IMR-90 (cell line): ENCODE data around the gene SH3BP4.

Source experiments
- BHLHE40 ChIP-seq: fragments of 150-350 bp; IDR thresholded peaks from 2 replicates; pipeline ENCODE4 v1.6.1; 2016; ENCODE audit warnings: mild to moderate bottlenecking, low read depth, low read length
- CEBPB ChIP-seq: IDR thresholded peaks from 2 replicates; pipeline ENCODE4 v1.6.1; 2012; ENCODE audit warnings: low read depth, low read length, improper control_type of control experiment
- MXI1 ChIP-seq: IDR thresholded peaks from 2 replicates; pipeline ENCODE4 v1.6.1; 2012; ENCODE audit warnings: low read depth, mild to moderate bottlenecking, low read length, moderate library complexity, borderline replicate concordance
- POLR2A ChIP-seq: IDR thresholded peaks from 2 replicates; pipeline ENCODE4 v1.6.1; 2012; ENCODE audit warnings: mild to moderate bottlenecking, low read depth, low read length
- RAD21 ChIP-seq: IDR thresholded peaks from 2 replicates; pipeline ENCODE4 v1.6.1; 2012; ENCODE audit warnings: low read length, improper control_type of control experiment
- RFX5 ChIP-seq: IDR thresholded peaks from 2 replicates; pipeline ENCODE4 v1.8.0; 2012; ENCODE audit warnings: low read depth, mild to moderate bottlenecking, low read length, moderate library complexity
- SMC3 ChIP-seq: fragments of 150-350 bp; IDR thresholded peaks from 2 replicates; pipeline ENCODE4 v1.6.1; 2016; ENCODE audit warnings: low read depth, mild to moderate bottlenecking, antibody characterized with exemption, low read length, moderate library complexity
- TF ChIP-seq, protein P1 (sequence below): conservative IDR thresholded peaks from 2 replicates; pipeline ENCODE4 v1.5.1; 2012; ENCODE audit warnings: mild to moderate bottlenecking, low read depth, low read length, improper control_type of control experiment
- TF ChIP-seq, protein P2 (sequence below): fragments of 150-350 bp; IDR thresholded peaks from 2 replicates; pipeline ENCODE4 v1.6.1; 2016; ENCODE audit warnings: low read depth, mild to moderate bottlenecking, low read length, moderate library complexity, borderline replicate concordance
- TF ChIP-seq, protein P3 (sequence below): fragments of 150-350 bp; IDR thresholded peaks from 2 replicates; pipeline ENCODE4 v1.6.1; 2017; ENCODE audit warnings: mild to moderate bottlenecking, antibody characterized with exemption, low read length, low read depth

DNA sequence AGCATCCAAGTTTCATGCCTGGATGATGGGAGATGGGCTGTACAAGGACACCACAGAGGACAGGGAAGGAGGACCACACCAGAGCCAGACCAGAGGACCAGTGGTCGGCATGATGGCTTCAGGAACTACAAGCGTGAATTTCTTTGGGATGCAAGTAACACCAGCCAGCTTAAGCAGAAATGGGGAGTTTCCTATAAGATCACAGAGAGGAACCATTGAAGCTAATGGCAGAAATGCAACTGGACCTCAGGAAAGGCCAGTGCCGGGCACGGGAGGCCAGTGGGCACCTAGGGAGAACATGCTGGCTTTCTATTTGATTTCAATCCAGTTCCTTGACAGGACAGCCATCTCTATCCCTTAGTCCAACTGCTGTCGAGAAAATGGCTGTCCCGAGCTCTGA, 145.4 kb downstream of the SH3BP4 start:
- TF ChIP-seq, protein P1, sequence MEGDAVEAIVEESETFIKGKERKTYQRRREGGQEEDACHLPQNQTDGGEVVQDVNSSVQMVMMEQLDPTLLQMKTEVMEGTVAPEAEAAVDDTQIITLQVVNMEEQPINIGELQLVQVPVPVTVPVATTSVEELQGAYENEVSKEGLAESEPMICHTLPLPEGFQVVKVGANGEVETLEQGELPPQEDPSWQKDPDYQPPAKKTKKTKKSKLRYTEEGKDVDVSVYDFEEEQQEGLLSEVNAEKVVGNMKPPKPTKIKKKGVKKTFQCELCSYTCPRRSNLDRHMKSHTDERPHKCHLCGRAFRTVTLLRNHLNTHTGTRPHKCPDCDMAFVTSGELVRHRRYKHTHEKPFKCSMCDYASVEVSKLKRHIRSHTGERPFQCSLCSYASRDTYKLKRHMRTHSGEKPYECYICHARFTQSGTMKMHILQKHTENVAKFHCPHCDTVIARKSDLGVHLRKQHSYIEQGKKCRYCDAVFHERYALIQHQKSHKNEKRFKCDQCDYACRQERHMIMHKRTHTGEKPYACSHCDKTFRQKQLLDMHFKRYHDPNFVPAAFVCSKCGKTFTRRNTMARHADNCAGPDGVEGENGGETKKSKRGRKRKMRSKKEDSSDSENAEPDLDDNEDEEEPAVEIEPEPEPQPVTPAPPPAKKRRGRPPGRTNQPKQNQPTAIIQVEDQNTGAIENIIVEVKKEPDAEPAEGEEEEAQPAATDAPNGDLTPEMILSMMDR, result no peak
- TF ChIP-seq BHLHE40, result no peak
- TF ChIP-seq POLR2A, result no peak
- no peak for TF ChIP-seq RAD21
- no peak for TF ChIP-seq SMC3
- TF ChIP-seq CEBPB, result no peak
- TF ChIP-seq, protein P2, sequence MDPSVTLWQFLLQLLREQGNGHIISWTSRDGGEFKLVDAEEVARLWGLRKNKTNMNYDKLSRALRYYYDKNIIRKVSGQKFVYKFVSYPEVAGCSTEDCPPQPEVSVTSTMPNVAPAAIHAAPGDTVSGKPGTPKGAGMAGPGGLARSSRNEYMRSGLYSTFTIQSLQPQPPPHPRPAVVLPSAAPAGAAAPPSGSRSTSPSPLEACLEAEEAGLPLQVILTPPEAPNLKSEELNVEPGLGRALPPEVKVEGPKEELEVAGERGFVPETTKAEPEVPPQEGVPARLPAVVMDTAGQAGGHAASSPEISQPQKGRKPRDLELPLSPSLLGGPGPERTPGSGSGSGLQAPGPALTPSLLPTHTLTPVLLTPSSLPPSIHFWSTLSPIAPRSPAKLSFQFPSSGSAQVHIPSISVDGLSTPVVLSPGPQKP, result no peak
- TF ChIP-seq, protein P3, sequence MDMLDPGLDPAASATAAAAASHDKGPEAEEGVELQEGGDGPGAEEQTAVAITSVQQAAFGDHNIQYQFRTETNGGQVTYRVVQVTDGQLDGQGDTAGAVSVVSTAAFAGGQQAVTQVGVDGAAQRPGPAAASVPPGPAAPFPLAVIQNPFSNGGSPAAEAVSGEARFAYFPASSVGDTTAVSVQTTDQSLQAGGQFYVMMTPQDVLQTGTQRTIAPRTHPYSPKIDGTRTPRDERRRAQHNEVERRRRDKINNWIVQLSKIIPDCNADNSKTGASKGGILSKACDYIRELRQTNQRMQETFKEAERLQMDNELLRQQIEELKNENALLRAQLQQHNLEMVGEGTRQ, result no peak
- TF ChIP-seq MXI1, result no peak
- TF ChIP-seq RFX5, result no peak
